Non-pigmented ciliary epithelial cell (primary cell): ENCODE data around the gene ADCY6.

Experiments used
- DNase-seq: peaks from one replicate; pipeline ENCODE4 v3.0.0-alpha.2; 2010; ENCODE audit warnings: low read depth

The ADCY6 gene

DNA sequence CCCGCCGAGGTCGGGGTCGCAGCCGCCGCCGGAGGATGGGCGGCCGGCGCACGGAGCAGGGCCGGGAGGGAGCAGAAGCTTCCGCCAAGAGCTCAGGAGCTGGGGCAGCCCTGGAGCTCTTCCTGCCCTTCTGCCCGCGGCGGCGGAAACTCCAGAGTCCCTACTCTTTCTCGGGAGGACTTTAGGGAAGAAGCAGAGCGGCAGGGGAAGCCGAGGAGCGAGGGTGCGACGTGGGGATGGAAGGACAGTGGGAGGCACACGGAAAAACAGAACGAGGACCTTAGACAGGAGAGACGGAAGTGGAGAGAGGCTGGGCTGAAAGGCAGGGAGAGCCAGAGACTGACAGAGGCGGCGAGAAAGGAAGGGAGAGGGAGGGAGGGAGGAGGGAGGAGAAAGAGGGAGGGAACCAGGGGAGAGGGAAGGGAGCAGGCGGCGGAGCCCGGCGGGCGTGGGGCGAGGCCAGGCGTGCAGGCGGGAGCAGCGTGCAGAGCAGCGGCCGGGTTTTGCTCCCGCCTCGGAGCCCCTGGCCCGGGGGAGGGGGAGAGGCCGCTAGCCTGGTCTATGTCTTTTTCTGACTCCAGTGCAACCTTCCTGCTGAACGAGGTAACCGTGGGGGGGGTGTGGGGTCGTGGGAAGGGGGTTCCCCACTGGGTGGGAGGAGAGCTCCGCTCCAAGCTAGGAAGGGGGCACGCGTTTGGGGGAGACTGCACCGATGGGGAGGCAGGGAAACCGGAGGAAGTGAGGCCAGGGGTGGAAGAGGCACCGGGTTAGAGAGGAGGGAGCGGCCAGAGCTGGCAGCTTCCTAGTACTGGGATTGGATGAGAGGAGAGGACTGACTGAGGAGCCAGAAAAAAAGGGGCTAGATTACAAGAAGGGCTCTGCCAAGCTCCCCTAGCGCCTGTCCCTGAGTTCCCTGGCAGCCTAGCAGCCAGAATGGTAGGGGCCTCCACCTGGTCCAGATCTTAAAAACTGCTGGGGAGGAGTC is 26.5 kb upstream of the ADCY6 start:
- no peak for DNase-seq

DNA sequence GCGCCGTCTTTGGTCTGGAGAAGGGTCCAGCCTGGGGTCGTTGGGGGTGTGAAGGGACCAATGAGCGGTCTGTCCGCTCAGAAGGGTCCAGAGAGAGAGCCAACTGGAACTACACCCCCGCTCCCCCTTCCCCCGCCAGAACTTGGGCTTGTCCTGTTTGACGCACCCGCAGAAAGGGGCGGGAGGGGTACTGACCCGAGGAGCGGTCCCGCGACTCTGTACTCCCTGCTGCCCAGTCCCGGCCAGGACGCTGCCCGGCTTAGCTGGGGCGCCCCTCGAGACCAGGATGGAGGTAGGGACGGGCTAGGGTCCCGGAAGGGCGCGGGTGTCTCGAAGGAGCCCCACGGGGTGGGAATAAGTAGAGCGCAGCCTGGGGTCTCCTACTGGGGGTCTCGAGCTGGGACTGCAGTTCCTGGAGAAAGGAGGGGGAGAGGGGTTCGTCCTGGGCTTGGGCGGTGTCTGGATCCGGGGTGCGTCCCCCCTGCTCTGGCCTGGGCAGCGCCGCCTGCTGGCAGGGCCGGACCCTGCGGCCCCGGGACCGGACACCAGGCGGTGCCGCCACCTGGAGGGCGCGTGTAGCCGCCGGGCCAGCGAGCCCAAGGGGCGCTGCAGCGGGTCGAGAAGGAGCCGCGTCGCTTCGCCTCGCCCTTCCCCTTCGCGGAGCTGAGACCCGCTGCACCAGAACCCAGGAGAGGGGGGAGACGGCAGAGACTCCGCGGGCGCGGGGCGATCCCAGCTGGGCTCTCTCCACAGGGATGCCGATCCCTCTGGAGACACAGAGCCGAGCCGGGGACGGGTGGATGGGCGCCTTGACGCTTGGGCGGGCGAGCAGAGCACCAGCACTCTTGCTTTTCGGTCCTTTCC is 25.6 kb upstream of the ADCY6 start:
- DNase-seq = no peak

DNA sequence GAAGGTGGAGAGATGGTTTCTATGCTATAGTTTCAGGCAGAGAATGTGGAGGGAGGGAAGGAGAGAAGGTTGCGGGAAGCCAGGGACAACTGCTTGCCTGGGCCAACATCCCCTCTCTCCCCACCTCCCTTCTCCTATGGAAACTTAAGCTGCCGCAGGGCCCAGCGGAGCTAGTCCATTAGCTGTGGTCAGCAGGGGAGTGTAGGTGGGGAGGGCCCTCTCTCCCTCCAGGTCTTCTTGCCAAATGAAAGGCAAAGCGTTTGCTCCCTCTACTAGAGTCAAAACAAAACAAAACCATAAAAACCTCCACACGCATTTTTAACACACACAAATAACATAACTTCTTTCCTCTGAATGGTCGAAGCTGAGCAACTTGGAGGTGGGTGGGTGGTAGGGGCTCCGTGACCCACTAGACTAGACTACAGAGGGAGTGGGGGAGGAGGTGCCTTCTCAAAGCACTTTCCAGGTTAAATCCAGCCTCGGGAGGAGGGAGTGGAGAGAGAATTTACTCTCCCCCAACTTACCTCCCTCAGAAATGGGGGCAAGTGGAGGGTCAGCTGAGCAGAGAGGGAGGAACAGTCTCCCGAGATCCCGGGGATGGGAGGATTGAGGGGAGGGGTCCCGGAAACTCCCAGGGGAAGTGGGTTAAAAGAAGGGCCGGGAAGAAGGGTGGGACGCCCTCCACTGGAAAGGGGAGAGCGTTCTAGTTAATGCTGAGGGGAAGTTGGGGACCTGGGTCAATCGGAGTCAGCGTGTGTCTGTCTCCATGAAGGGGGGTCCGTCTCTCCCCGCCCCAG is 24.8 kb upstream of the ADCY6 start:
- DNase-seq = no peak

GRCh38 chr12:48812389-48812788 is 23.5 kb upstream of the ADCY6 start:
- DNase-seq = no peak

- DNase-seq = no peak
These were observed 22.7 kb upstream of the ADCY6 start for GRCh38 chr12:48811437-48812090.

- peak; percentile 89 for DNase-seq
These were observed 22.1 kb upstream of the ADCY6 start for GRCh38 chr12:48810903-48811431.

DNA sequence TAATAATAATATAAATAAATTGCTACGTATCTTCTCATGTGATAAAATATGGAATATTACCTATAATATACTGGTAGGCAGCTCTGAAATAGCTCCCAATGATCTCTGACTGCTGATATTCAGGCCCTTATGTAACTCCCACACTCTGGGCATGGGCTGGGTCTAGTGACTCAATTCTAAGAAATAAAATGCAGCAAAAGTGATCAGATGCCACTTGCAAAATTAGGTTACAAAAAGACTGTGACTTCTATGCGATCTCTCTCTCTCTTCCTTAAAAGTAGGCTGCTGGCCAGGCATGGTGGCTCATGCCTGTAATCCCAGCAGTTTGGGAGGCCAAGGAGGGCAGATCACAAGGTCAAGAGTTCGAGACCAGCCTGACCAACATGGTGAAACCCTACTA is 19.1 kb upstream of the ADCY6 start:
- no peak for DNase-seq

DNA sequence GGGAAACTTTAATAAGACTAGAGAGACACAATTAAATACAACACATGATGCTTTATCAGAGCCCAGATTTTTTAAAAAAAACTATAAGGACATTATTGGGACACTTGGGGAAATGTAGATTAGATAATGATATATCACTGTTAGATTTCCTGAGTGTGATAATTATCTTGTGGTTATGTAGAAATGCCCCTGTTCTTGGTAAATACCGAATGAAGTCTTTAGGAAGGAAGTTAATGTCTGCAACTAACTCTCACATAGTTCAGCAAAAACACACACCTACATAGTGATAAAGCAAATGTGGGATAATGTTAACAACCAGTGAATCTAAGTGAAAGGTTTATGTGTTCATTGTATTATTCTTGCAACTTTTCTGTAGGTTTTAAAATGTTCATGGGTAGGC is 14.8 kb upstream of the ADCY6 start:
- no peak for DNase-seq

- no peak for DNase-seq
These were observed 12.1 kb upstream of the ADCY6 start for GRCh38 chr12:48800971-48801370.

DNA sequence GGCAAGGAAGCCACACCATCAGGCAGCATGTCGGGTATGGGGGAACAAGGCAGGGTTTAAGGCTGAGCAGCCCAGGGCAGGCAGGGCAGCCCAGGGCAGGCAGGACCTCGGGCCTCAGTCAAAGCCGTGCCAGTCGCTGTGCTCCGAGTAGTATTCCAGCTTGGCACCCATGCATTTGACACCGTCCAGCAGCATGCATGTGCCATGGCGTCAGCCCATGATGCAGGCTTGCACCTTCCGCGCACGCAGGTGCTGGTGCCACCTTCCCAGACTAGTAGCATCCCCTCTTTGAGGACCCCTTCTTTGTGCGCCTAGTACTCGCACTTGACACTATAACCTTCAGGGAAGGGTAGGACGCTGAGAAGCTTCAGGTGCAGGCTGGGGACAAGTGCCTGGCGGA is 11.6 kb upstream of the ADCY6 start:
- no peak for DNase-seq

- DNase-seq = no peak
These were observed 8.1 kb upstream of the ADCY6 start for GRCh38 chr12:48796976-48797375.

- no peak for DNase-seq
These were observed 6.9 kb upstream of the ADCY6 start for GRCh38 chr12:48795550-48796455.

DNA sequence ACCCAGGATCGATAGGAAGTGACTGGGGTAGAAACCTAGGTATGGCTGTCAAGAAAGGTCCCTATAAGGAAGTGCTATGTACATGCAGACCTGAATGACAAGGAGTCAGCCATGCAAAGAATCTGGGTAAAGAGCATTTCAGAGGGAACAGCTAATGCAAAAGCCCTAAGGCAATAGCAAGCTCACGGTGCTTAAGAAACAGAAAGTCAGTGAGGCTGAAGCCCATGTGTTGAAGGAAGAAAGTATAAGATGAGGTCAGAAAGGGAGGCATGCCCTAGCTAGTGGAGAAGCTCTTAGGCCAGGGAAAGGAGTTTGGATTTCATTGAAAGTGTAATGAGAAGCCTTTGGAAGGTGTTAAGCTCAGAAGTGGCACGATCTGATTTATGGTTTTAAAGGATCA is 6.0 kb upstream of the ADCY6 start:
- no peak for DNase-seq

DNA sequence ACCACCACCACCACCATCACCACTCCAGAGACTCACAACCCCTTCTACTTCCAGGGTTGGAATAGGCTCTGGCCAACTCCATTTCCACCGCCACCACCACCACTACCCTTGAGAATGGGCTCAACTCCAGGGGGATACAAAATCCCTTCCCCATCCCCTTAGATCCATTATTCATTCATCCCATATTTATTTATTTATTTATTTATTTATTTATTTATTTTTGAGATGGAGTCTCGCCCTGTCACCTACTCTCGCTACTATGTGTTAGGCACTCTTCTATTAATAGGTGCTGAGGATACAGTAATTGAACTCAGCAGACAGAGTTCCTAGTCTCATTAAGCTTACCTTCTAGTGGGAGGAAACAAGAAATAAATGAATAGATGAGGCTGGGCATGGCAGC is 4.8 kb upstream of the ADCY6 start:
- DNase-seq = no peak

DNA sequence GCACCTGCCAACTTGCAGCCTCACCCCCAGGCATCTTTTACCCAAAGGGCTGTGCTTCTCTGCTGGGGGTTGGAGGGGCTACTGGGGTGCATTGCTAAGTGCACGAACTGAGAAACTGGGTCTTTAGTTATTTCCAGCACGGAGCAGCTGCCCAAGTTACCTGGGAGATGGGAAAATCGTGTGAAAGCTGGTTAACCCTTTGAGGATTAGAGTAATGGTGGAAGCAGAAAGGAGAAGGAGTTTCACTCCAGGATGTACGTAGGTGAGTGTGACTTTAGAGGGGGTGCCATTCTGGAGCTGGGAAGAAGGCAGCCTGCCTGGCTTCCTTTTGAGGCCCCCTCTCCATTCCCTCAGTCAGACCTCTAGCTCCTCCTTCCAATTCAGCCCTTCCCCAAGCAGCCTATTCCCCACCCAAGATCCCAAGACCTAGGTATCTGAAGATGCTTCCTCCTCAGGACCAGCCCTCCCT is 1.0 kb upstream of the ADCY6 start:
- no peak for DNase-seq

- no peak for DNase-seq
These were observed 400 bp downstream of the ADCY6 start for GRCh38 chr12:48788524-48788853.

GRCh38 chr12:48787791-48788523 is 932 bp downstream of the ADCY6 start:
- DNase-seq = no peak

GRCh38 chr12:48786591-48787544 is 2.0 kb downstream of the ADCY6 start:
- no peak for DNase-seq
